ENCODE measurements around the gene NCAPG2.

- TF ChIP-seq CTCF (IDR thresholded peaks at IDR 0.05; ENCODE audit: low read length) = no peak
- TF ChIP-seq EZH2 (optimal IDR thresholded peaks at IDR 0.05; ENCODE audit: low read depth, low read length) = no peak
- TF ChIP-seq EZH2phosphoT487 (IDR thresholded peaks at IDR 0.05; ENCODE audit: low read length) = no peak
These were observed 49.1 kb downstream of the NCAPG2 start for GRCh38 chr7:158655507-158655906.

Measured in MM.1S (cell line).